Testis (tissue), 3 donors: Measurements from ENCODE around the gene SLC4A1AP. TPM values are rescaled to one million over a fixed set of nuclear protein-coding genes. Genes with fewer than 3 reads are reported as not detected.
A peak's percentile ranks its signal among the peaks of the same experiment; 100 is the strongest.

ENCODE experiments used
- DNase-seq: peaks from one replicate; pipeline ENCODE4 v3.0.0-alpha.2; 2019
- H3K27ac ChIP-seq, 2 donors: fragments of 200-600 bp; sonication (generic); one replicate each; pipeline ENCODE4 v1.5.1; 2019
- H3K27me3 ChIP-seq: fragments of 200-600 bp; sonication (generic); one replicate; pipeline ENCODE4 v1.5.1; 2019
- H3K36me3 ChIP-seq: fragments of 200-600 bp; sonication (generic); one replicate; pipeline ENCODE4 v1.5.1; 2017; ENCODE audit warnings: low read depth; ENCODE audit errors: missing control alignments
- H3K4me1 ChIP-seq: fragments of 200-600 bp; sonication (generic); one replicate; pipeline ENCODE4 v1.5.1; 2019
- H3K4me3 ChIP-seq, 2 donors: fragments of 200-600 bp; sonication (generic); one replicate each; pipeline ENCODE4 v1.5.1; 2017 to 2019
- H3K9me3 ChIP-seq: fragments of 200-600 bp; sonication (generic); one replicate; pipeline ENCODE4 v1.5.1; 2017
- POLR2A ChIP-seq: fragments of 450-650 bp; IDR thresholded peaks from one replicate; pipeline ENCODE4 v1.6.1; 2017; ENCODE audit warnings: antibody characterized with exemption, mild to moderate bottlenecking, moderate library complexity
- WGBS, 2 donors: methylation state at CpG; one replicate each; pipeline ENCODE4 v1.1.5; 2018; 5-methylcytosine and 5-hydroxymethylcytosine counted together
- intact Hi-C: fragments of 100-400 bp; cut with DNase I; formaldehyde crosslinking; loops from one replicate; pipeline ENCODE4 v1.15.1; 2023; ENCODE audit warnings: low total_unique reads
- polyA plus RNA-seq: library from polyadenylated mRNA; stranded (reverse); fragments of 350-450 nt; fragmentation: Illumina TruSeq; extraction: RNeasy Lipid Tissue Mini Kit (QIAGEN cat#74804); gene quantifications from one replicate; pipeline ENCODE4 v1.2.3, GENCODE V29; 2014; ENCODE audit warnings: low read depth, low replicate concordance; ENCODE audit not compliant: insufficient read depth
- total RNA-seq, 2 donors: library from RNA; depleted of rRNA; stranded (reverse); fragments of >200 nt; gene quantifications; one replicate each; pipeline ENCODE4 v1.2.3, GENCODE V29; 2016
- TF ChIP-seq, protein P1 (sequence below), 3 experiments: fragments of 450-650 bp in 2 of 3; fragments of 200-600 bp in 1 of 3; sonication (generic) in 1 of 3; IDR thresholded peaks; one replicate each; pipeline ENCODE4 v1.5.1; 2016 to 2019; ENCODE audit warnings: antibody characterized with exemption in 3 of 3, mild to moderate bottlenecking in 2 of 3, moderate library complexity in 1 of 3

The SLC4A1AP gene
- total and polyA plus RNA-seq, 3 donors from 2014 or later: 55.3 to 60.5 (median 56.5) TPM

DNA sequence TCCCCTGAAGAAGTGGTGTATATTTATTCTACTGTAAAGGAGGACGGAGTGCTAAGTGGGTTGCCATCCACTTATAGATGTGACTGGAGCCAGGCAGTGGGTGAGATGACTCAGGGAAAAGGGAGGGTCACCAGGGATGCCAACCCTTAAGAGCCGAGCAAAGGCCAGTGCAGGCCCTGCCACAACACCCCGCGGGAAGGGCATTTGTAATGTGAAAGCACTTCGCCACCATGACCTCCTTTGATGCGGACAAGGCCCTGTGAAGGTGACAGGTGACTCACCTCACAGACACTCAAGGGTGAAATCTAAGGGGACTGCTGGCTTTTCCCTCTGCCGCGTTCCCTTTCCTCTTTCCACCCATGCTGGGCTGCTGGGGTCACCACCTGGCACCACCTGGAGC is 57.6 kb downstream of the SLC4A1AP start:
- no peaks in the 10 kb centered on the region for H3K9me3 ChIP-seq
- H3K27ac ChIP-seq: no peak overlapping the region
- DNase-seq: no peak
- H3K27me3 ChIP-seq: no peaks in the 10 kb centered on the region
- 87 to 97% methylated on average over 7 to 8 of the region's 8 CpGs for WGBS, 2 donors
- no peak overlapping the region for H3K4me3 ChIP-seq
- no peaks in the 10 kb centered on the region for H3K36me3 ChIP-seq
- peaks cover 27% of the 10 kb centered on the region for H3K4me1 ChIP-seq
- intact Hi-C loops: no loop called here
- TF ChIP-seq, protein P1, sequence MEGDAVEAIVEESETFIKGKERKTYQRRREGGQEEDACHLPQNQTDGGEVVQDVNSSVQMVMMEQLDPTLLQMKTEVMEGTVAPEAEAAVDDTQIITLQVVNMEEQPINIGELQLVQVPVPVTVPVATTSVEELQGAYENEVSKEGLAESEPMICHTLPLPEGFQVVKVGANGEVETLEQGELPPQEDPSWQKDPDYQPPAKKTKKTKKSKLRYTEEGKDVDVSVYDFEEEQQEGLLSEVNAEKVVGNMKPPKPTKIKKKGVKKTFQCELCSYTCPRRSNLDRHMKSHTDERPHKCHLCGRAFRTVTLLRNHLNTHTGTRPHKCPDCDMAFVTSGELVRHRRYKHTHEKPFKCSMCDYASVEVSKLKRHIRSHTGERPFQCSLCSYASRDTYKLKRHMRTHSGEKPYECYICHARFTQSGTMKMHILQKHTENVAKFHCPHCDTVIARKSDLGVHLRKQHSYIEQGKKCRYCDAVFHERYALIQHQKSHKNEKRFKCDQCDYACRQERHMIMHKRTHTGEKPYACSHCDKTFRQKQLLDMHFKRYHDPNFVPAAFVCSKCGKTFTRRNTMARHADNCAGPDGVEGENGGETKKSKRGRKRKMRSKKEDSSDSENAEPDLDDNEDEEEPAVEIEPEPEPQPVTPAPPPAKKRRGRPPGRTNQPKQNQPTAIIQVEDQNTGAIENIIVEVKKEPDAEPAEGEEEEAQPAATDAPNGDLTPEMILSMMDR (IDR thresholded peaks at IDR 0.05): no peak
- TF ChIP-seq POLR2A: no peak

DNA sequence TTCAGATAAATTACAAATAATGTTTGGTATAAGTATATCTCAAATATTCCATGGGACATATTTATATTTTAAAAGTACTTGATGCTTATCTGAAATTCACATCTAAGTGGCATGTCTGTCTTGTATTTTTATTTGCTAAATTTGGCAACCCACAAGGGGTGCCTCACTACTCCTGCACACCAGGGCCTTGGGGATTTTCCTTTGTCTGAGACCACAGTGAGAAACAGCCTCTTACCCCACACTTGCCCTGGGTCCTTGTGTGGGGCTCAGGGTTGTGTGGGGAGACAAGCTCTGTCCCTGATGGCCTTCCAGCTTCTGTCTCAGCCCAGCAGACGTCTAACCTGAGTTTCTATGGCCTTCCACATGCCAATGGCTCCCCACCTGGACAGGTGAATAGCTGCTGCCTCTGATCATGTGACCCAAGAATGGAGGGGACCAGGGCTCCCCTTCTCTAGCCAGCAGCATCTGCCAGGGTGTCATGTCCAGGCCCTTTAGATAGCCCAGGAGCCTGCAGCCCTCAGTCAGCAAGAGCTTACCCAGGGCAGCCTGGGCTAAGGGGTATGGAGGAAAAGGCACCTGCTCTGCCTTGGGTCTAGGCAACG is 58.3 kb downstream of the SLC4A1AP start:
- 73 to 85% methylated on average over 2 of the region's 2 CpGs for WGBS, 2 donors
- no peak overlapping the region for H3K4me3 ChIP-seq
- H3K4me1 ChIP-seq: peaks cover 27% of the 10 kb centered on the region
- no peak for TF ChIP-seq POLR2A
- TF ChIP-seq, protein P1 (IDR thresholded peaks at IDR 0.05): no peak
- H3K27ac ChIP-seq: peak overlapping the region in 1 of 2 donors; percentile 31
- intact Hi-C loops: no loop called here
- no peaks in the 10 kb centered on the region for H3K36me3 ChIP-seq
- H3K27me3 ChIP-seq: no peaks in the 10 kb centered on the region
- H3K9me3 ChIP-seq: no peaks in the 10 kb centered on the region
- DNase-seq: no peak

DNA sequence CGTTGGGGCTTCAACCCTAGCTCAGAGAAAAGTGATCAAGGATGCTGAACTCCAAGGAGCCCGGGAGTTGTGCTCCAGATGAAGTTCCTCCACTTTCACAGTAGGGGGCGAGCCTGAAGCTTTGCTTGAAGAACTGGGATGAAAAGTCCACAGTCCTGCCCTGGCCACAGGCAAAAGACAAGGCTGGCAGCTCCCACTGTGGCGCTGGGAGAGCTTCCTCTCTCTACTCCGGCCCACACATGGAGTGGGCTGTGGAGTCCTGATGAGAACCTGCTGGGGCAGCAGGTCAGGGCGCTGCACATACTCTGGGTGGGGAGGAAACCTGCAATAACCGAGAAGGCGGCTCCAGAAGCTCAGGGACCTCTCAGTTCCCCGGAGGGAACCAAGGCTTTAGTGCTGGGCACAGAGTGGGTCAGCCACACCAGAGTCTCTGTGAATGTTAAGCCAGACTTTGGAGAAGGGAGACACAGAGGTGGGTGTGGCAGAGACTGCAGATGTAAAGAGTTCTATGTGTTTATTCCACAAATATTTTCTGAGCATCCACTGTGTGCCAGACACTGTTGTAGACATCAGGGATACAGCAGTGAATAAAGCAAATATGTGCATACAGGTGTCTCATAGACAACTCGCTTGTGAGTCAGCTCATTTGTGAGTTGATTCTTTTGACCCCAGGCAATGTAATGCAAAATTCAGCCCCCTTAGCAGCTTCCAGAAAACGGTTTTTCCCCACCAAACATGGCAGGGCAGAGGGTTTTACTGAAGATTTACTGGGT is 59.9 kb downstream of the SLC4A1AP start:
- peak; percentile 89 for DNase-seq
- no peaks in the 10 kb centered on the region for H3K9me3 ChIP-seq
- TF ChIP-seq, protein P1 (IDR thresholded peaks at IDR 0.05): peak; percentile 75 to 86 (median 82)
- no peak for TF ChIP-seq POLR2A
- peaks cover 27% of the 10 kb centered on the region for H3K4me1 ChIP-seq
- intact Hi-C loops: no loop called here
- no peaks in the 10 kb centered on the region for H3K27me3 ChIP-seq
- no peaks in the 10 kb centered on the region for H3K36me3 ChIP-seq
- peak overlapping the region; percentile 82 to 93 for H3K27ac ChIP-seq
- no peak overlapping the region for H3K4me3 ChIP-seq
- 37 to 38% methylated on average over 7 to 11 of the region's 11 CpGs for WGBS, 2 donors

DNA sequence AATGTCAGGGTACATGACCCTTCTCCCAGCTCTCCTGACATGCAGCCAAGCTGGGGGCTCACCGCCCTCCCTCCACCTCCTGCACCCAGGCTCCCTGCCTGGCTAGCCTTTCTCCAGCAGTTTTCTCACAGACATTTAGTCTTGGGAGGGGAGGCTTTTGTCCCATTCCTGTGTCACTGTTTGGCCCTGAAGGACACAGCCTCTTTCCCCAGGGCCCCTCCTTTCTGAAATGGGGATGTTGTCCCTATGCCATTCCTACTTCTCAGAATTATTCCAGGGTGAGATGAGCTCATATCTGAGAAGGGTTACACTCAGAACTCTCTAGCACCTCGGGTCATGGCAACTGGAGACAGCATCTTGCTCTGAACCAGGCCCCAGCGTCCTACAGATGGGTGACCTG is 60.5 kb downstream of the SLC4A1AP start:
- Histone ChIP-seq H3K4me1 (peaks cover 27% of the 10 kb centered on the region), H3K9me3 (no peaks in the 10 kb centered on the region), H3K4me3 (no peak overlapping the region), H3K27me3 (no peaks in the 10 kb centered on the region), H3K27ac (peak overlapping the region; percentile 82 to 93), H3K36me3 (no peaks in the 10 kb centered on the region)
- WGBS, 2 donors: 60 to 61% methylated on average over 3 of the region's 3 CpGs
- intact Hi-C loops: no loop called here
- DNase-seq: no peak
- TF ChIP-seq, protein P1 (IDR thresholded peaks at IDR 0.05): no peak
- no peak for TF ChIP-seq POLR2A
